GM19351 (cell line): ENCODE data around the gene KRTAP4-7.
"Not testable (repeated sequence)": the region's sequence is repeated elsewhere in the genome, so short reads cannot be mapped to it uniquely, and the experiment has no call there.

Experiments used
- ATAC-seq: cut with Tn5 transposase; IDR thresholded peaks from one replicate; pipeline ENCODE4 v1.9.1; 2021; ENCODE audit warnings: mild to moderate bottlenecking, moderate library complexity; ENCODE audit not compliant: unreplicated experiment

Gene KRTAP4-7

DNA sequence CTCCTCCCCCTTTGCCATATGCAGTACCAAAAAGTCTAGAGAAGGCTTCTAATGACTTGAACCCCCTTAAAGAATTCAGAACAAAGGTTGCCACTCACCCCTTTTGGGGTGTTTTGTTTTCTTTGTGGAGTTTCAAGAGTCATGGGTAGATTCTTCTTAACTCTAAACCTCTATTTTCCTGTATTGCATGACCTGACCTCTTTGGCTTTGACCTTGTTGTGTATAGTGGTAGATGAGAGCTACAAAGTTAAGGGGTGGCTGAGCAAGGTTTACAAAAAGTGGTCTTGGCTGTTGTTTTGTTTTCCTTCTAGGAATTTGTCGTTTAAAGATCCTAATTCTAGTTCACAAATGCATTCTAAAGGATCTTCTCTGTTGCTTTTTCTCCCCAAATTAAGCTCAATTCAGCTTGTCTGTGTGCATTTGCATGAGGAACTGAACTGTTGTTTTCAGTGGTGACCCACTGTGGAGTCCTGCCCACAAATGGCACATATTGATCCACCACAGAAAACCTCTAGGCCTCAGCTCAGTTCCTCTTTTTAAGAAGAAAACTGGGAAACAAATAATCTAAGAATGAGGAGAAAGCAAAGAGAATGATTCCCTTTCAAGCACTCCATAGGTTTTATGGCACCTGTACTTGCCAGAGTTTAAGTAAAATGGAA lies 24.9 kb downstream of the KRTAP4-7 start:
- not testable (repeated sequence) for ATAC-seq

DNA sequence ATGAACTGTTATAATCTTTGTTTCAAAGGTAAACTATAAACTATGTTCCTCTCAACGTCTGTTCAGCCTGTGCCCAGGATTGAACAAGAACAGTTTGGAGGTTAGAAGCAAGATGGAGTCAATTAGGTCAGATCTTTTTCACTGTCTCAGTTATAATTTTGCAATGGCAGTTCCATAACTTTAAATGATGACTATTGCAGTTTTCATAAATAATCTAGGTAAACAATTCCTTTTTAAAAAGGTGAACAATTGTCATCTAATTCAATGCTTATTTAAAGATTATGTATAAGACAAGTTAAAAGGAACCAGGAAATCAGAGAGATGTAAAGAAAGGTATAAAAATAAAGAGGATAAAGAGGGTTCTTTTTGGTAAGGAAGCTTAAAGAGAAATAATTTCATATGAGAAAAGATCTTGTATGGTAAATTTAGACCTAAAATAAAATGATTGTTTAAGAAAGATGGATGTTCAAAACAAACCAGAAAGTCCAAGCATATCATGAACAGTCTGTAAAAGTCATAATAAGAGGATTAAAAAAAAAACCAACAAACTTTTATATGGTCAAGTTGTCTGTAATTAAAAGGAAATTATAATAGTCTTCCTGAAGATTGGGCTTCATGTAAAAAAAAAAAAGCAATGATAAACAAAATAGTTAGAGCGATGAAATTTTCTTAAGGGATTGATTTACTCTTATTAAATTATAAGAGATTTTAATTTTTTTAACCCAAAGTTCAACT lies 27.4 kb downstream of the KRTAP4-7 start:
- no peak for ATAC-seq

DNA sequence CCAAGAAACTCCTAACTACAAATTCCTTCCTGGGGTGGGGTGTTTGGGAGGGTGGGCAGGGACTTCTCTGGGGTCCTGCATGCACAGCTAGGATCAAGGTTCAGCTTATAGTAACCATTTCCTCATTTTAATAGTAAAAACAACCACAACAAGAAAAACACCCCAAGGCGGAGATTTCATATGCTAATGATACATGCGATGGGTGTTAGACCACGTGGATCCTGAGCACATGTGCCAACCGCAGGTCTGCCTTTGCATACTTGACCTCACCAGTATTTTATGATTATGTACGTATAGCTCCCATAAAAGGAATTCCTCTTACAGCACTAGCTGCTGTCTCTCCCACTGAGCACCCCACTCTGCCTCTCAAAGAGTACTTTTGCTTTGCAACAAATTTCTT lies 32.3 kb downstream of the KRTAP4-7 start:
- no peak for ATAC-seq

DNA sequence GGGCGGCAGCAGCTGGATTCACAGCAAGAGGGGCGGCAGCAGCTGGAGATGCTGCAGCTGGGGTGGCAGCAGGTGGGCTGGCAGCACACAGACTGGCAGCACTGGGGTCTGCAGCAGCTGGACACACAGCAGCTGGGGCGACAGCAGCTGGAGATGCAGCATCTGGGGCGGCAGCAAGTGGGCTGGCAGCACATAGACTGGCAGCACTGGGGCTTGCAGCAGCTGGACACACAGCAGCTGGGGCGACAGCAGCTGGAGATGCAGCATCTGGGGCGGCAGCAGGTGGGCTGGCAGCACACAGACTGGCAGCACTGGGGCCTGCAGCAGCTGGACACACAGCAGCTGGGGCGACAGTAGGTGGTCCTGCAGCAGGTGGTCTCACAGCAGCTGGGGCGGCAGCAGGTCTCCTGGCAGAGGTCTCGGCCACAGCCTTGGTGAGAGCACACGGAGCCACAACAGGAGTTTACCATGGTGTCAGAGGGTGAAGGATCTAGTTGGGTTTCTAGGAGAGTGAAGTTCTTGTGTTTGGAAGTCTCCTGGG lies 34.0 kb downstream of the KRTAP4-7 start, which contains the start of gene KRTAP4-11:
KRTAP4-11 (minus strand) TSS at position 528 of the 541 bp plus-strand sequence; CDS start at position 470, 58 bp downstream.
- not testable (repeated sequence) for ATAC-seq

DNA sequence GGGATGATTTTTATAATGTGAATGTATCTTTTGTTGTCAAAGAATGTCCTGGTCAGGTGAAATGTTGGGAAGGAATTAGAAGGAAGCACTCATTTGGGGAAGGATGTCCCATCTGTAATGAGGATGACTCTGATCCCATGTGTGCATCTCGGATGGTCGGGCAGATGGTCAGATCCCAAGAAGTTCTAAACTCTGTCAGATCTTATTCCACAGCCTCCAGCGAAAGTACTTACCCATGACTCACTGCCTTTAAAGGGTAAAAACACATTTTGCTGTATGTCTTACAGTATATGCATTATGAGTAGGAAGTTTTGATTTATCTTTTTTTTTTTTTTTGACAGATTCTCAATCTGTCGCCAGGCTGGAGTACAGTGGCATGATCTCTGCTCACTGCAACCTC lies 34.8 kb downstream of the KRTAP4-7 start:
- ATAC-seq = no peak

DNA sequence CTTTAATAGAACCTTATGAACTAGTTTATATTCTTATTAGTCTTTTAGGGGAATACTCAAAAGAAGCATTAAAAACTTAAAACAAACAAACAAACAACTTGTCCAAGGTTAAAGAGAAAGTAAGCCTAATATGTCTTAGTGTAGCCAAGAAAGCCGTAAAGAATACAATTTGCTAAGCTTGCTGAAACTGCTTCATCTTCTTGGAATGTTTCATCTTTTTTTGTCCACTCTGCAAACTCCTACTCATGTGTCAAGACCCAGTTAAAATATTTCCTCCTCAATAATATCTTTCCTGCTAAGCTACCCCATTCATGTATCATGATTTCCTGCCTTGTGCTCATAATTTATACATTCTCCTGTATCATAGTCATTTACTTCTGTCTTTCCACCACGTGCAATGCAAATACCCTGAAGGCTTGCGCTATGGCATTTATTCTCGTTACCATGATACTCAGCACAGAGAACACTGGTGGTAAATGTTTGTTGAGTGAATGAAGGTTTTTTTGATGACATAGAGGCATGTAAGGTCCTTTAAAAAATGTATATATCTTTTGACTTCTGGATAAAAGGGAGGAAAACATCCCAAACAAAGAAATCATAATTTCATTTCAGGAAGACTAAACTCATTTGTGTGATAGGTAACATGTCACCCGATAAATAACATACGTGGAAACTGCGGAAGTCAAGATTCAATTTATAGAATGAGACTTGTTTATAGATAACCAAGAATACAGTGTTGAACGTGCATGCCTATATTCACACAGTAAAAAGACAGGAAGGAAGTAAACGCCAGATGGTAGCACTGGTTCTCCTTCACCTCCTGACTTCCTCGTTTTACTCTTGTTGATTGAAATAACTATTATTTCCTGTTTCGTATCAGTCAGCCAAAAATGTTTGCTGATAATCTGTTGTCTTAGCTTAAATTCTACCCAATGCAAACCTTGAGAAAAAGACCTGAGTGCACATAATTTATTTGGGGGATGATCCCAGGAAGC lies 36.0 kb downstream of the KRTAP4-7 start:
- not testable (repeated sequence) for ATAC-seq

DNA sequence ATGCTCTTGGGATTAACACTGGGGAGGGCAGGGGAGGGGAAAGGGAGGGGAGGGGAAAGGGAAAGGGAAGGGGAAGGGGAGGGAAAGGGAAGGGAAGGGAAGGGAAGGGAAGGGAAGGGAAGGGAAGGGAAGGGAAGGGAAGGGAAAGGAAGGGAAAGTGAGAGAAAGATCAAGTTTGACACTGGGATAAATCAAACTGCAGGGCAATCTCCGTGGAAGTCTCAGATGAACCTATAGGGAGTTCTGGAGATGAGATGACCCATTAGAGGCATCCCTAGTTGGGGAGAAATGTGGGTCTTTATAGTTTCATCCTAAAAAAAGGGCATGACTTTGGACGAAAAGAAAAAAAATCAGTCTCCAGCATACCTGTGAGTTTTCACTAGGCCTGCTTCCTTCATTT lies 37.8 kb downstream of the KRTAP4-7 start:
- no peak for ATAC-seq

DNA sequence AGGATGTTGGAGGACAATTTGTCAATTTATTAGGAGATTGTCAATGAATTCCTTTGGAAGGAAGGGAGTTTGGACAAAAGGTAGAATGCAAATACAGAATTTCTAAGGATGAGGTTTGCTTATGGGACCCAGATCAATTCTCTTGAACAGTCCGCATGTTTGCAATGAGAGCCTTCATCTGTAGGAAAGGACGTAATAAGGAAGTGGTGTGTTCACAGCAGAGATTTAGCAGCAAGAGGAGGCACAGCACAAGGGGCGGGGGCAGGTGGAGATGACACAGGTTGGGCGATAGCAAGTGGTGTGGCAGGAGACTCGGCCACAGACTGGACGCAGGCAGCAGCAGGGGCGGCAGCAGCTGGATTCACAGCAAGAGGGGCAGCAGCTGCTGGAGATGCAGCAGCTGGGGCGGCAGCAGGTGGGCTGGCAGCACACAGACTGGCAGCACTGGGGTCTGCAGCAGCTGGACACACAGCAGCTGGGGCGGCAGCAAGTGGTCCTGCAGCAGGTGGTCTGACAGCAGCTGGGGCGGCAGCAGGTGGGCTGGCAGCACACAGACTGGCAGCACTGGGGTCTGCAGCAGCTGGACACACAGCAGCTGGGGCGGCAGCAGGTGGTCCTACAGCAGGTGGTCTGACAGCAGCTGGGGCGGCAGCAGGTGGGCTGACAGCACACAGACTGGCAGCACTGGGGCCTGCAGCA lies 39.5 kb downstream of the KRTAP4-7 start:
- ATAC-seq = not testable (repeated sequence)

DNA sequence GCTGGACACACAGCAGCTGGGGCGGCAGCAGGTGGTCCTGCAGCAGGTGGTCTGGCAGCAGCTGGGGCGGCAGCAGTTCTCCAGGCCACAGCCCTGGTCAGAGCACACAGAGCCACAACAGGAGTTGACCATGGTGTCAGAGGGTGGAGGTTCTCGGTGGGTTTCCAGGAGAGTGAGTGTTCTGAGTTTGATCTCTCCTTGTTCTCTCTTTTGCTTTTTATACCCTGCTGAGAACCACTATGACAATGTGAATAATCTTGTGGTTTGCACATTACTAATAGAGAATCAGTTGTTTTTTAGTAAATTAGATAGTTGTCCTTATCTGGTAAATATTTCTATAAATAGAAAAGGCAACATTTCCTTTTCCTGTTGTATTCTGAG lies 40.0 kb downstream of the KRTAP4-7 start, which contains the start of gene KRTAP4-12:
KRTAP4-12 (minus strand) TSS at position 192 of the 381 bp plus-strand sequence; CDS start at position 132, 60 bp downstream.
- ATAC-seq = not testable (repeated sequence)

DNA sequence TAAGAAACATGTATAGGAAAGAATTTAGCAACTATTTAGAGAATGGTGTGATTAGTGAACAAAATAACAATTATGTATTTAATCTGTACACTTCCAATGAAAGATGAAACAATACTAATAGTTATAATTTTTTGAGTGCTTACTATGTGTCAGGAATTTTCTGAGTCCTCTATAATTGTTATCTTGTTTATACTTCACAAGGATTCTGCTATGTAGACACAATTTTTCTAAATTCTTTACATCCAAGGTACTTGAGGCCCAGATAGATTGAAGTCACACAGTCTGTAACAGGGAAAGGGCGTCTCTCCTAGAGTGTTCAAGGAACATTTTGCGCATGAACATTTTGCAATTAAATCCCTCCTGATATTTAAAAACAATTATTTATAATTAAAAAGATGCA lies 41.1 kb downstream of the KRTAP4-7 start:
- no peak for ATAC-seq

DNA sequence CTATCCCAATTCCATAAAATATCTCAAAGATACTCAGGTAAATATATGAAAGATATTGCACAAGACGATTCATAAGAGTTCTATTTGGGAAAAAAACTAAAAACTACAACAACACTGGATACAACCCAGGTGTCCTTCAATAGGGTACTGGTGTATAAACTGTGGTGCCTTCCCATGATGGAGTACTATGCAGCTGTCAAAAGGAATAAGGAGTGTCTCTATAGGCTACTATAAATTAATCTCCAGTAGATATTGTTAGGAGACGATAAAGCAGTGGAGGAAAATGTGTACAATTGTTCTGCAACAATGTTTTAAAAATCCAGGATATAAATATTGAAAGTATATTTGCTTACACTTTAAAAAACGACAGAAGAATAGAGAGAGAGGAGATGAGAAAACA lies 42.5 kb downstream of the KRTAP4-7 start:
- ATAC-seq = no peak

DNA sequence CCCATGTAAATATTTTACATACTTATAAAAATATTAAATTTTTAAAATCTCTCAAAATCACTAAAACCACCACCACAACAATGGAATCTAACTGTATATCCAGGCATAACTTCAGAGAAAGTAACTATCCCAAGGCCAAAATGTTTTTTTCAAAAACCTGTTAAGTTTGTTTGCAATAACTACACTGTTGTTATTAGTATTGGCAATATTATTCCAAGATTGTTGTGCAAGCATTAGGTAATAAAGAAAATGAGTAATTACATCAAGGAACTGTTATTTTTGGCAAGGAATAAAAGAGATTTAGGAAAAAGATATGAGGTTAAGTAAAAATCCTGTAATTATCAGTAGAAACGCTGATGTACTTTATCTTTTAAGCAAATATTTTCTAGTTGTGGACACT lies 43.4 kb downstream of the KRTAP4-7 start:
- ATAC-seq = no peak

DNA sequence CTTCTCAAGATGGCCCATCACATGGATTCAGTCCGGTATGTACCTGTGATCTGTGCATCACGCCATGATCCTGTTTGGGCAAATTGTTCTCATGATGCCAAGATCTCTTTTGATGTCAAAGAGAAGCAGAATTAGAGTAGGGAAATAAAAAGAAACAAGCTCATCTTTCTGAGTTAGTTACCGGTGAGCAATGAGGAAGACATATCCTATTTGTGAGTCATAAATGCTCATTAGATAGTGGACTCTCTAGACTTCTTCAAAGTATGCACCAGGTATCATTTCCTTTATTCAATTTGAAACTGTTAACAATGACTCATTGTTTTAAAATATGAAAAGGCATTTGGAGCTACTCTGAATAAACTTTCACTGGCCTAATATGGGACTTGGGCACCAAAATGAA lies 48.0 kb downstream of the KRTAP4-7 start:
- no peak for ATAC-seq

DNA sequence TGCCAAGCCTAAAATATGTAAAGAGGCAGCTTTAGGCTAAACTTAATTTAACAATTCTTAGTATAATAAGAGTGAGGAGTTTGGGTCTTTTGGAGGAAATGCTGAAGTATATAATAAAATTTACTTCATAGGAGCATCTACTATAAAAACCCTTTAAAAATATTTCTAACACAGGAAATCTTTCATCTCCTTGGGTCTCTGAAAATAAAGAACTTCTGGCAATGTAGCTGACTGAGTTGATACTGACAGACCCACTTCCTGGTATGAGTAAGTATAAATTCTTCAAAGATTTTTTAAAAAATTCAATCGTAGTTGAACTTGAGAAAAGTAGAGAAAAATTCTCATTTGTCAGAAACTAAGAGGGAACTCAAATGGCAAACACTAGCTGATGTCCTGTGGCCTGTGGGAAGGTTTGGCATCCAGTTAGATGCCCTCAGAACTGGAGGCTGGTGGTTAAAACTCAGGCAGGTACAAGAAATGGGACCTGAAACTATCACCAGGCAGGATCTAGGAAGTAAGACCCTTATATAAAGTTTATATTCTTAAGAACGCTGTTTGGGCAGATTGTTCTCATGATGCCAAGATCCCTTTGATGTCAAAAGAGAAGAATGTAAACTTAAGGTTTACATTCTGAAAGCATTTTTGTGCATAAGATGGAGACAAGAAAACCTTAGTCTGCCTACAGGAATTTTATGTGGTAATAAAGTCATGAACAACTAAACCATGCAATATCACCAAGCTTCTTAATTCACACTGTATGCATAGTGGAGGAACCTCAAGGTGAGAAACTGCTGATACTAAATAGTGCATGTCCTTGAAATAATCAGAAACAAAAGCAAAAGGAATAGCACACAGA lies 50.2 kb downstream of the KRTAP4-7 start:
- ATAC-seq = no peak
